ENCODE measurements around the gene CDH10. TPM values are rescaled to one million over a fixed set of nuclear protein-coding genes. Genes with fewer than 3 reads are reported as not detected.

The CDH10 gene
- total and polyA plus RNA-seq, 2 experiments from 2014 or later: not detected

GRCh38 chr5:24512423-24512822 lies 132.4 kb downstream of the CDH10 start:
- no peaks in the 10 kb centered on the region for H3K36me3 ChIP-seq (ENCODE audit: insufficient read depth)
- H3K27ac ChIP-seq (ENCODE audit: low read depth): no peak overlapping the region
- H4K20me1 ChIP-seq (replicated peaks; ENCODE audit: insufficient read depth): no peaks in the 10 kb centered on the region
- no peak overlapping the region for H2AFZ ChIP-seq
- no peak overlapping the region for H3K4me3 ChIP-seq
- H3K4me2 ChIP-seq: no peak overlapping the region
- ATAC-seq: no peak
- no peak overlapping the region for H3K4me3 Mint-ChIP-seq
- no peaks in the 10 kb centered on the region for H3K36me3 Mint-ChIP-seq (ENCODE audit: low read depth)
- H3K4me1 ChIP-seq (ENCODE audit: insufficient read depth): no peaks in the 10 kb centered on the region
- no peaks in the 10 kb centered on the region for H3F3A ChIP-seq (replicated peaks; ENCODE audit: low read depth)
- H3K4me1 Mint-ChIP-seq: no peaks in the 10 kb centered on the region
- H3K9me2 ChIP-seq (ENCODE audit: insufficient read depth): 0 out of 2 replicates have a peak, but pooled peaks cover 2% of the 10 kb centered on the region
- no peaks in the 10 kb centered on the region for H3K79me2 ChIP-seq (replicated peaks; ENCODE audit: insufficient read depth)
- no peaks in the 10 kb centered on the region for H3K27me3 ChIP-seq (ENCODE audit: insufficient read depth)
- H3K27ac Mint-ChIP-seq: no peak overlapping the region
- no peaks in the 10 kb centered on the region for H3K27me3 Mint-ChIP-seq (ENCODE audit: insufficient read depth, low read depth, poor library complexity)
- DNase-seq (ENCODE audit: low spot score): no peak
- TF ChIP-seq NANOG (IDR thresholded peaks at IDR 0.05; ENCODE audit: borderline replicate concordance) (no peak), REST (IDR thresholded peaks at IDR 0.05; ENCODE audit: unreplicated experiment) (no peak), POLR2AphosphoS5 (IDR thresholded peaks at IDR 0.05; ENCODE audit: low read depth) (no peak), ZNF114 (CRISPR knock-in tag; IDR thresholded peaks at IDR 0.05) (no peak)
- no peaks in the 10 kb centered on the region for H3K9me3 Mint-ChIP-seq

- Histone ChIP-seq H3K27me3 (ENCODE audit: insufficient read depth) (no peaks in the 10 kb centered on the region), H4K20me1 (replicated peaks; ENCODE audit: insufficient read depth) (no peaks in the 10 kb centered on the region), H2AFZ (no peak overlapping the region), H3K4me1 (ENCODE audit: insufficient read depth) (no peaks in the 10 kb centered on the region), H3K4me2 (no peak overlapping the region), H3K36me3 (ENCODE audit: insufficient read depth) (no peaks in the 10 kb centered on the region), H3F3A (replicated peaks; ENCODE audit: low read depth) (no peaks in the 10 kb centered on the region), H3K79me2 (replicated peaks; ENCODE audit: insufficient read depth) (no peaks in the 10 kb centered on the region), H3K27ac (ENCODE audit: low read depth) (no peak overlapping the region), H3K9me2 (ENCODE audit: insufficient read depth) (0 out of 2 replicates have a peak, but pooled peaks cover 1% of the 10 kb centered on the region), H3K4me3 (no peak overlapping the region)
- Mint-ChIP-seq H3K27me3 (ENCODE audit: insufficient read depth, low read depth, poor library complexity) (no peaks in the 10 kb centered on the region), H3K4me3 (no peak overlapping the region), H3K27ac (no peak overlapping the region), H3K9me3 (no peaks in the 10 kb centered on the region), H3K36me3 (ENCODE audit: low read depth) (no peaks in the 10 kb centered on the region), H3K4me1 (no peaks in the 10 kb centered on the region)
- ATAC-seq (no peak), DNase-seq (ENCODE audit: low spot score) (no peak)
- no peak for TF ChIP-seq EZH2 (IDR thresholded peaks at IDR 0.05; ENCODE audit: low read depth, unreplicated experiment)
- no peak for TF ChIP-seq CTCF (conservative IDR thresholded peaks at IDR 0.05; ENCODE audit: low read depth in 2 of 2)
- TF ChIP-seq NANOG (IDR thresholded peaks at IDR 0.05; ENCODE audit: borderline replicate concordance): no peak
- TF ChIP-seq REST (IDR thresholded peaks at IDR 0.05; ENCODE audit: unreplicated experiment): no peak
Observed at GRCh38 chr5:24510523-24510988, 134.2 kb downstream of the CDH10 start.
